Keratinocyte (primary cell): ENCODE measurements around the gene COTL1. TPM values are rescaled to one million over a fixed set of nuclear protein-coding genes. Genes with fewer than 3 reads are reported as not detected.

Experiments
- DNase-seq: peaks from one replicate; pipeline ENCODE4 v3.0.0-alpha.2; 2011; ENCODE audit warnings: low read depth, missing footprints, low spot score
- FAIRE-seq: peaks from 2 replicates; lab custom pipeline; 2011; peaks lifted over from hg19 to GRCh38; lab: Jason Lieb, UNC
- H2AFZ ChIP-seq: 2 replicates; pipeline ENCODE4 v1.6.0; 2012; ENCODE audit warnings: low read length, control low read depth, inconsistent platforms; ENCODE audit not compliant: control insufficient read depth
- H3K27ac ChIP-seq: 2 replicates; pipeline ENCODE4 v1.5.1; 2011; ENCODE audit warnings: low read length; ENCODE audit not compliant: control insufficient read depth, insufficient read depth
- H3K27me3 ChIP-seq: 3 replicates; pipeline ENCODE4 v1.6.0; 2011; ENCODE audit warnings: low read length; ENCODE audit not compliant: control insufficient read depth, insufficient read depth; ENCODE audit errors: extremely low read depth
- H3K36me3 ChIP-seq, 2 experiments: 2 replicates in 1 of 2; 3 replicates in 1 of 2; pipeline ENCODE4 v1.5.1; 2011; ENCODE audit warnings: low read length in 2 of 2, mild to moderate bottlenecking in 1 of 2; ENCODE audit not compliant: control insufficient read depth in 2 of 2, insufficient read depth in 2 of 2; ENCODE audit errors: extremely low read depth in 1 of 2
- H3K4me1 ChIP-seq: 3 replicates; pipeline ENCODE4 v1.5.1; 2011; ENCODE audit warnings: low read length; ENCODE audit not compliant: control insufficient read depth, insufficient read depth; ENCODE audit errors: extremely low read depth
- H3K4me2 ChIP-seq: 3 replicates; pipeline ENCODE4 v1.6.0; 2011; ENCODE audit warnings: low read depth, low read length; ENCODE audit not compliant: control insufficient read depth, insufficient read depth; ENCODE audit errors: extremely low read depth
- H3K4me3 ChIP-seq, 3 experiments: fragments of 200-600 bp in 1 of 3; sonication (generic) in 1 of 3; 2 replicates in 2 of 3; 3 replicates in 1 of 3; pipeline ENCODE4 v1.5.1; 2011 to 2016; ENCODE audit warnings: low read length in 3 of 3, mild to moderate bottlenecking in 3 of 3, control low read depth in 2 of 3, inconsistent platforms in 1 of 3, low read depth in 1 of 3, mixed read lengths in 1 of 3, mixed run types in 1 of 3, moderate library complexity in 1 of 3; ENCODE audit not compliant: control insufficient read depth in 2 of 3, insufficient read depth in 2 of 3; ENCODE audit errors: extremely low read depth in 1 of 3
- H3K79me2 ChIP-seq: 2 replicates; pipeline ENCODE4 v1.6.0; 2012; ENCODE audit warnings: low read length; ENCODE audit not compliant: control insufficient read depth, insufficient read depth
- H3K9ac ChIP-seq: 3 replicates; pipeline ENCODE4 v1.6.0; 2011; ENCODE audit warnings: low read length; ENCODE audit not compliant: control insufficient read depth, insufficient read depth; ENCODE audit errors: extremely low read depth
- H3K9me1 ChIP-seq: 3 replicates; pipeline ENCODE4 v1.6.0; 2011; ENCODE audit warnings: low read length; ENCODE audit not compliant: control insufficient read depth, insufficient read depth; ENCODE audit errors: extremely low read depth
- H3K9me3 ChIP-seq: 2 replicates; pipeline ENCODE4 v1.5.1; 2012; ENCODE audit warnings: low read depth, low read length; ENCODE audit not compliant: control insufficient read depth
- H4K20me1 ChIP-seq: 3 replicates; pipeline ENCODE4 v1.6.0; 2011; ENCODE audit warnings: low read length; ENCODE audit not compliant: control insufficient read depth, insufficient read depth; ENCODE audit errors: extremely low read depth
- EZH2 ChIP-seq: IDR thresholded peaks from one replicate; pipeline ENCODE4 v1.6.1; 2012; ENCODE audit warnings: inconsistent platforms, mild to moderate bottlenecking, low read length, moderate library complexity
- dilution Hi-C: fragments of 300-500 bp; cut with MboI; formaldehyde crosslinking; loops from one replicate; pipeline ENCODE4 v1.7.0; 2020; ENCODE audit warnings: low sequenced_read_pairs; ENCODE audit not compliant: extremely low pct_ligation_motif_present
- polyA plus RNA-seq, 5 experiments: library from polyadenylated mRNA; depleted of rRNA in 3 of 5; stranded (reverse) in 3 of 5; stranded (forward) in 1 of 5; unstranded in 1 of 5; fragments of >200 nt; gene quantifications; 1 replicate in 1 of 5; 2 replicates in 3 of 5; 3 replicates in 1 of 5; pipeline versions ENCODE4 v1.2.1 to v1.2.3, GENCODE V29; 2011 to 2012; ENCODE audit warnings: missing spikeins in 2 of 5, low read depth in 1 of 5, low replicate concordance in 1 of 5
- TF ChIP-seq, protein P1 (sequence below), 3 experiments: IDR thresholded peaks in 1 of 3; conservative IDR thresholded peaks in 1 of 3; optimal IDR thresholded peaks in 1 of 3; 2 replicates in 2 of 3; 3 replicates in 1 of 3; pipeline versions ENCODE3 to v1.5.1; 2011; ENCODE audit warnings: low read length in 3 of 3, mild to moderate bottlenecking in 3 of 3, moderate library complexity in 2 of 3, control low read depth in 1 of 3, inconsistent platforms in 1 of 3; ENCODE audit not compliant: insufficient read depth in 2 of 3; ENCODE audit errors: extremely low read depth in 1 of 3

Gene COTL1
- polyA plus RNA-seq, 1 donor (not counting 4 experiments of a cell fraction or from before 2014, with no cell fraction given), result 116 TPM

DNA sequence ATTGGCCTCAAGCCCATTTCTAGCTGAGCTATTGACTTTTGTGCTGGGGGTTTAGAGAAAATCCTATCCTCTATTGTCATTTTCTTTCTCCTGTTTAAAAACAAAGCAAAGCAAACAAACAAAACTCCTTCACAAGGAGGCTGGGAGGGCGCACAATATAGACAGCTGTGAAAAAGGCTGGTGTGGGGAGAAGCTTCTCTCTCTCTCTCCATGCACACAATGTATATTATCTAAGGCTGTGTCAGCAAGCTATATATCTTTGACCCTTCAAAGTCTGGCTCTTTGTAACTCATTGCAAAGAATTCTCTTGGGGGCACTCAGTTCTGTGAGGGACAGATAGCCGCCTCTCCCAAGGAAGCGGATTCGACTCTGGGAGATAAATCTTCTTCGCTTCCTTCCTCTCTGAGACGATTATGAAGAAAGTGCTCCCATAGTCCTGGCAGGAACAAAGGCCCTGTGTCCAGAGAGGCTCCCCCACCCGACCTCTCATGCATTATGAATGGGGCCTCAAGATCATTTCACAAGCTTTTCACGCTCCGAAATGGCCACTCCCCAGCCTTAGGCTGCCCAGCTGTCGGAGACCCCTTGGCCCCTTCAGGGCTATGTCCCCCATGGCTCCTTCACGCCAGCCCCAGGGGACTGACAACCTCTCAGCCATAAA is 80.3 kb downstream of the COTL1 start:
- no peaks in the 10 kb centered on the region for H4K20me1 ChIP-seq
- no peak overlapping the region for H2AFZ ChIP-seq
- H3K27me3 ChIP-seq, result peaks cover 3% of the 10 kb centered on the region
- no peak overlapping the region for H3K27ac ChIP-seq
- no peaks in the 10 kb centered on the region for H3K36me3 ChIP-seq
- H3K4me2 ChIP-seq, result no peak overlapping the region
- H3K9ac ChIP-seq, result no peak overlapping the region
- dilution Hi-C loops, result no loop called here
- TF ChIP-seq, protein P1, sequence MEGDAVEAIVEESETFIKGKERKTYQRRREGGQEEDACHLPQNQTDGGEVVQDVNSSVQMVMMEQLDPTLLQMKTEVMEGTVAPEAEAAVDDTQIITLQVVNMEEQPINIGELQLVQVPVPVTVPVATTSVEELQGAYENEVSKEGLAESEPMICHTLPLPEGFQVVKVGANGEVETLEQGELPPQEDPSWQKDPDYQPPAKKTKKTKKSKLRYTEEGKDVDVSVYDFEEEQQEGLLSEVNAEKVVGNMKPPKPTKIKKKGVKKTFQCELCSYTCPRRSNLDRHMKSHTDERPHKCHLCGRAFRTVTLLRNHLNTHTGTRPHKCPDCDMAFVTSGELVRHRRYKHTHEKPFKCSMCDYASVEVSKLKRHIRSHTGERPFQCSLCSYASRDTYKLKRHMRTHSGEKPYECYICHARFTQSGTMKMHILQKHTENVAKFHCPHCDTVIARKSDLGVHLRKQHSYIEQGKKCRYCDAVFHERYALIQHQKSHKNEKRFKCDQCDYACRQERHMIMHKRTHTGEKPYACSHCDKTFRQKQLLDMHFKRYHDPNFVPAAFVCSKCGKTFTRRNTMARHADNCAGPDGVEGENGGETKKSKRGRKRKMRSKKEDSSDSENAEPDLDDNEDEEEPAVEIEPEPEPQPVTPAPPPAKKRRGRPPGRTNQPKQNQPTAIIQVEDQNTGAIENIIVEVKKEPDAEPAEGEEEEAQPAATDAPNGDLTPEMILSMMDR (optimal IDR thresholded peaks at IDR 0.05 in 1 of 3, IDR thresholded peaks at IDR 0.05 in 1 of 3, conservative IDR thresholded peaks at IDR 0.05 in 1 of 3; ENCODE audit: extremely low read depth in 1 of 3, insufficient read depth in 2 of 3, low read length in 3 of 3), result no peak
- TF ChIP-seq EZH2, result no peak
- DNase-seq (no peak), FAIRE-seq (no peak)
- H3K9me3 ChIP-seq, result no peaks in the 10 kb centered on the region
- no peak overlapping the region for H3K4me3 ChIP-seq
- no peaks in the 10 kb centered on the region for H3K79me2 ChIP-seq
- H3K4me1 ChIP-seq, result peaks cover 7% of the 10 kb centered on the region
- no peaks in the 10 kb centered on the region for H3K9me1 ChIP-seq

DNA sequence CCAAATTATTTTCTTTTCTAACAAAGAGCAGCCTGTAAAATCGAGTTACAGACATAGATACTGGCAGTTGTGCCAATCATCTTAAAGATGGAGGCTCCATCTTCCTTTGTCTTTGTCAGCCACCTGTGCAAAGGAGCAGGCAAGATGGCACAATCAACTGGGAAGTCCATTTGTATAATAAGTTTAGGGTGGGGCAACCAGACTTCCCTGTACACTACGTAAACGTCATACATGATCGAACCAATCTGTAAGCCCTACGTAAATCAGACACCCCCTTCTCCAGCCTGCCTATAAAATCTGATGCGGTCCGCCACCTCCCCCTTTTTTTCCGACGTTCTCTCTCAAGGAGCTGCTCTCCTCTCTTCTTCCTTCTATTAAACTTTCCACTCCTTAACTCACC is 82.0 kb downstream of the COTL1 start:
- no peak for DNase-seq
- dilution Hi-C loops, result no loop called here

More for the DNA sequence above, 82.0 kb downstream of the COTL1 start:
- no peaks in the 10 kb centered on the region for H3K9me3 ChIP-seq
- no peak overlapping the region for H3K27ac ChIP-seq
- H2AFZ ChIP-seq, result no peak overlapping the region
- no peak overlapping the region for H3K4me3 ChIP-seq
- H3K79me2 ChIP-seq, result no peaks in the 10 kb centered on the region
- H4K20me1 ChIP-seq, result no peaks in the 10 kb centered on the region
- FAIRE-seq, result no peak
- peaks cover 3% of the 10 kb centered on the region for H3K27me3 ChIP-seq
- TF ChIP-seq, protein P1 (optimal IDR thresholded peaks at IDR 0.05 in 1 of 3, IDR thresholded peaks at IDR 0.05 in 1 of 3, conservative IDR thresholded peaks at IDR 0.05 in 1 of 3; ENCODE audit: extremely low read depth in 1 of 3, insufficient read depth in 2 of 3, low read length in 3 of 3), result no peak
- TF ChIP-seq EZH2, result no peak
- peaks cover 20% of the 10 kb centered on the region for H3K4me1 ChIP-seq
- no peaks in the 10 kb centered on the region for H3K9me1 ChIP-seq
- no peak overlapping the region for H3K9ac ChIP-seq
- no peaks in the 10 kb centered on the region for H3K36me3 ChIP-seq
- H3K4me2 ChIP-seq, result no peak overlapping the region
